WTC11 (cell line): ENCODE data around the gene GTF2F1. TPM values are rescaled to one million over a fixed set of nuclear protein-coding genes. Genes with fewer than 3 reads are reported as not detected.

ENCODE experiments used
- ATAC-seq: fragments of 200-7000 bp; cut with Tn5 transposase; 2 replicates; pipeline ENCODE4 v1.10.0; 2021; ENCODE audit warnings: mild to moderate bottlenecking, moderate library complexity
- CTCF ChIA-PET: fragments of 300-600 bp; sonication (Branson Sonifier 250); formaldehyde crosslinking; loops from one replicate; lab custom pipeline; 2021; ENCODE audit warnings: antibody characterized with exemption; lab: Charles Lee
- POLR2A ChIA-PET: fragments of 350-600 bp; sonication (Branson Sonifier 250); formaldehyde crosslinking; loops from one replicate; lab custom pipeline; 2021; ENCODE audit warnings: antibody characterized with exemption; lab: Charles Lee
- DNase-seq: peaks from one replicate; pipeline ENCODE4 v3.0.0; 2021; ENCODE audit warnings: low spot score
- H3K27ac Mint-ChIP-seq: 2 replicates; pipeline ENCODE4 v1.8.0; 2021; ENCODE audit warnings: mixed read lengths
- H3K27me3 Mint-ChIP-seq: 2 replicates; pipeline ENCODE4 v1.8.0; 2021; ENCODE audit warnings: low read depth, mild to moderate bottlenecking, moderate library complexity, mixed read lengths
- H3K36me3 Mint-ChIP-seq: 2 replicates; pipeline ENCODE4 v1.8.0; 2021; ENCODE audit warnings: mixed read lengths
- H3K4me1 Mint-ChIP-seq: 2 replicates; pipeline ENCODE4 v1.8.0; 2022; ENCODE audit warnings: mixed read lengths
- H3K4me3 Mint-ChIP-seq: 2 replicates; pipeline ENCODE4 v1.8.0; 2021; ENCODE audit warnings: mild to moderate bottlenecking, moderate library complexity, mixed read lengths
- H3K9me3 Mint-ChIP-seq: 2 replicates; pipeline ENCODE4 v1.8.0; 2021; ENCODE audit warnings: mixed read lengths
- ATF1 ChIP-seq: sonication (generic); formaldehyde crosslinking; IDR thresholded peaks from 2 replicates; pipeline ENCODE4 v1.8.1; 2023; ENCODE audit warnings: mild to moderate bottlenecking, moderate library complexity, missing genetic modification reagents
- ATF6 ChIP-seq: sonication (generic); formaldehyde crosslinking; IDR thresholded peaks from 2 replicates; pipeline ENCODE4 v1.8.1; 2023; ENCODE audit warnings: mild to moderate bottlenecking, missing genetic modification reagents
- CBFB ChIP-seq: sonication (generic); formaldehyde crosslinking; IDR thresholded peaks from 2 replicates; pipeline ENCODE4 v1.8.1; 2022; ENCODE audit warnings: mild to moderate bottlenecking, low read depth, missing genetic modification reagents
- CREM ChIP-seq: sonication (generic); formaldehyde crosslinking; IDR thresholded peaks from 2 replicates; pipeline ENCODE4 v1.8.1; 2022; ENCODE audit warnings: mild to moderate bottlenecking, missing genetic modification reagents, moderate library complexity
- ELF4 ChIP-seq: sonication (generic); formaldehyde crosslinking; IDR thresholded peaks from 2 replicates; pipeline ENCODE4 v1.8.1; 2022; ENCODE audit warnings: low read depth, mild to moderate bottlenecking, moderate library complexity, missing genetic modification reagents
- ESRRA ChIP-seq: sonication (generic); formaldehyde crosslinking; IDR thresholded peaks from 2 replicates; pipeline ENCODE4 v1.8.1; 2022; ENCODE audit warnings: mild to moderate bottlenecking, missing genetic modification reagents, borderline replicate concordance
- FOXK1 ChIP-seq: sonication (generic); formaldehyde crosslinking; IDR thresholded peaks from 2 replicates; pipeline ENCODE4 v1.8.0; 2022; ENCODE audit warnings: mild to moderate bottlenecking, moderate library complexity, missing genetic modification reagents
- FOXP1 ChIP-seq: sonication (generic); formaldehyde crosslinking; IDR thresholded peaks from 2 replicates; pipeline ENCODE4 v1.8.0; 2022; ENCODE audit warnings: missing genetic modification reagents, mild to moderate bottlenecking, moderate library complexity, borderline replicate concordance
- MYBL2 ChIP-seq: sonication (generic); formaldehyde crosslinking; IDR thresholded peaks from 2 replicates; pipeline ENCODE4 v1.8.1; 2023; ENCODE audit warnings: mild to moderate bottlenecking, moderate library complexity, missing genetic modification reagents
- NR3C1 ChIP-seq: sonication (generic); formaldehyde crosslinking; conservative IDR thresholded peaks from 2 replicates; pipeline ENCODE4 v1.8.1; 2023; ENCODE audit warnings: low read depth, mild to moderate bottlenecking, missing genetic modification reagents
- RELA ChIP-seq: sonication (generic); formaldehyde crosslinking; IDR thresholded peaks from 2 replicates; pipeline ENCODE4 v1.8.1; 2022; ENCODE audit warnings: missing genetic modification reagents, mild to moderate bottlenecking, borderline replicate concordance
- SMAD4 ChIP-seq: sonication (generic); formaldehyde crosslinking; IDR thresholded peaks from 2 replicates; pipeline ENCODE4 v1.8.0; 2022; ENCODE audit warnings: mild to moderate bottlenecking, missing genetic modification reagents
- ZBTB21 ChIP-seq: sonication (generic); formaldehyde crosslinking; IDR thresholded peaks from 2 replicates; pipeline ENCODE4 v1.8.1; 2023; ENCODE audit warnings: mild to moderate bottlenecking, missing genetic modification reagents, borderline replicate concordance
- ZMAT4 ChIP-seq: fragments of 250-450 bp; sonication (Bioruptor Pico); IDR thresholded peaks from 2 replicates; pipeline ENCODE4 v1.9.0; 2021; ENCODE audit warnings: mild to moderate bottlenecking
- ZNF263 ChIP-seq: sonication (generic); formaldehyde crosslinking; IDR thresholded peaks from 2 replicates; pipeline ENCODE4 v1.8.1; 2022; ENCODE audit warnings: low read depth, mild to moderate bottlenecking, moderate library complexity, missing genetic modification reagents
- ZNF396 ChIP-seq: fragments of 250-450 bp; sonication (Bioruptor Pico); IDR thresholded peaks from 2 replicates; pipeline ENCODE4 v1.8.0; 2021; ENCODE audit warnings: mild to moderate bottlenecking, moderate library complexity, borderline replicate concordance
- ZNF423 ChIP-seq: fragments of 250-450 bp; sonication (Bioruptor Pico); IDR thresholded peaks from 2 replicates; pipeline ENCODE4 v2.1.2; 2022; ENCODE audit warnings: mild to moderate bottlenecking, moderate library complexity
- total RNA-seq: library from RNA; stranded (reverse); gene quantifications from 3 replicates; pipeline ENCODE4 v1.2.3, GENCODE V29; 2021
- TF ChIP-seq, protein P1 (sequence below): sonication (generic); formaldehyde crosslinking; IDR thresholded peaks from 2 replicates; pipeline ENCODE4 v1.8.0; 2022; ENCODE audit warnings: mild to moderate bottlenecking, missing genetic modification reagents
- TF ChIP-seq, protein P2 (sequence below): sonication (generic); formaldehyde crosslinking; IDR thresholded peaks from 2 replicates; pipeline ENCODE4 v1.8.1; 2023; ENCODE audit warnings: mild to moderate bottlenecking, missing genetic modification reagents, borderline replicate concordance

Gene GTF2F1
- total RNA-seq, 1 experiment from 2014 or later = 62.4 TPM

DNA sequence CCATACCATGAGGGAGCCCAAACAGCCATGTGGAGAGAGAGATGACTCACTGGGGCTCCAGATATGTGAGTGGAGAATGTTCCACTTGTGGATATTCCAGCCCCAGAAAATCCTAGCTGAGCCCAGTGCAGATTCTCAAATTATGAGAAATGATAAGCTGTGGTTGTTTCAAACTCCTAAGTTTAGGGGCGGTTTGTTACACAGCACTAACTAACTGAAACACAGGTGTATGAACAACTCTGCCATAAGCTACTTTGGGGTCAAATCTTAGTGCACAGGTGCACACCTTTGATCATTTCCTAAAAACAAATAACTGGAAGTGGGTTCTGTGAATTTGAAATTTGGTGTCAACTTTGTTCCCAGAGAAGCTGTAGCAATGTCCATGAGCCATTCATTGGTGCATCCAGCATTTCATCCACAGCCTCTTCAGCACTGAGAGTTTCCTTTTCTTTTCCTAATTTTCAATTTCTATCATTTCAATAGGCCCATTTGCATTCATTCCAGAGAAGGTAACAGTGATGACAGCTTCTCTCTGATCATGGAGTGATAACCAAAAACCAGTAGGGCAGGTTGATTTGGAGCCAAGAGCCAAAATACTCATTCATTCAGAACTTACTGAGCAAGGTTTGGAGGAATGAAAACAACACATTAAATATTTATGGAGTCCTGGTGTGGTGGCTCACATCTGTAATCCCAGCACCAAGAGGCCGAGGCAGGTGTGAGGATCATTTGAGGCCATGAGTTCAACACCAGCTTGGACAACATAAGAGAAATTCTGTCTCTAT is 40.4 kb downstream of the GTF2F1 start:
- POLR2A ChIA-PET = no interaction called here
- H3K4me3 Mint-ChIP-seq = no peak overlapping the region
- no peaks in the 10 kb centered on the region for H3K4me1 Mint-ChIP-seq
- H3K9me3 Mint-ChIP-seq = peaks cover 9% of the 10 kb centered on the region
- no peaks in the 10 kb centered on the region; the same call in 1 of the 2 replicates for H3K36me3 Mint-ChIP-seq
- TF ChIP-seq ATF6 (CRISPR knock-in tag) (no peak), ATF1 (CRISPR knock-in tag) (no peak), NR3C1 (CRISPR knock-in tag) (no peak), ZNF396 (no peak), ZBTB21 (CRISPR knock-in tag) (no peak), ESRRA (CRISPR knock-in tag) (no peak), MYBL2 (CRISPR knock-in tag) (no peak), FOXP1 (no peak), ZMAT4 (no peak), ELF4 (CRISPR knock-in tag) (no peak), ZNF263 (CRISPR knock-in tag) (no peak), RELA (CRISPR knock-in tag) (no peak), ZNF423 (CRISPR knock-in tag) (no peak), CBFB (CRISPR knock-in tag) (no peak), CREM (CRISPR knock-in tag) (no peak), FOXK1 (CRISPR knock-in tag) (no peak), SMAD4 (CRISPR knock-in tag) (no peak)
- TF ChIP-seq, protein P1, sequence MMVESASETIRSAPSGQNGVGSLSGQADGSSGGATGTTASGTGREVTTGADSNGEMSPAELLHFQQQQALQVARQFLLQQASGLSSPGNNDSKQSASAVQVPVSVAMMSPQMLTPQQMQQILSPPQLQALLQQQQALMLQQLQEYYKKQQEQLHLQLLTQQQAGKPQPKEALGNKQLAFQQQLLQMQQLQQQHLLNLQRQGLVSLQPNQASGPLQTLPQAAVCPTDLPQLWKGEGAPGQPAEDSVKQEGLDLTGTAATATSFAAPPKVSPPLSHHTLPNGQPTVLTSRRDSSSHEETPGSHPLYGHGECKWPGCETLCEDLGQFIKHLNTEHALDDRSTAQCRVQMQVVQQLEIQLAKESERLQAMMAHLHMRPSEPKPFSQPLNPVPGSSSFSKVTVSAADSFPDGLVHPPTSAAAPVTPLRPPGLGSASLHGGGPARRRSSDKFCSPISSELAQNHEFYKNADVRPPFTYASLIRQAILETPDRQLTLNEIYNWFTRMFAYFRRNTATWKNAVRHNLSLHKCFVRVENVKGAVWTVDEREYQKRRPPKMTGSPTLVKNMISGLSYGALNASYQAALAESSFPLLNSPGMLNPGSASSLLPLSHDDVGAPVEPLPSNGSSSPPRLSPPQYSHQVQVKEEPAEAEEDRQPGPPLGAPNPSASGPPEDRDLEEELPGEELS (CRISPR knock-in tag) = no peak
- TF ChIP-seq, protein P2, sequence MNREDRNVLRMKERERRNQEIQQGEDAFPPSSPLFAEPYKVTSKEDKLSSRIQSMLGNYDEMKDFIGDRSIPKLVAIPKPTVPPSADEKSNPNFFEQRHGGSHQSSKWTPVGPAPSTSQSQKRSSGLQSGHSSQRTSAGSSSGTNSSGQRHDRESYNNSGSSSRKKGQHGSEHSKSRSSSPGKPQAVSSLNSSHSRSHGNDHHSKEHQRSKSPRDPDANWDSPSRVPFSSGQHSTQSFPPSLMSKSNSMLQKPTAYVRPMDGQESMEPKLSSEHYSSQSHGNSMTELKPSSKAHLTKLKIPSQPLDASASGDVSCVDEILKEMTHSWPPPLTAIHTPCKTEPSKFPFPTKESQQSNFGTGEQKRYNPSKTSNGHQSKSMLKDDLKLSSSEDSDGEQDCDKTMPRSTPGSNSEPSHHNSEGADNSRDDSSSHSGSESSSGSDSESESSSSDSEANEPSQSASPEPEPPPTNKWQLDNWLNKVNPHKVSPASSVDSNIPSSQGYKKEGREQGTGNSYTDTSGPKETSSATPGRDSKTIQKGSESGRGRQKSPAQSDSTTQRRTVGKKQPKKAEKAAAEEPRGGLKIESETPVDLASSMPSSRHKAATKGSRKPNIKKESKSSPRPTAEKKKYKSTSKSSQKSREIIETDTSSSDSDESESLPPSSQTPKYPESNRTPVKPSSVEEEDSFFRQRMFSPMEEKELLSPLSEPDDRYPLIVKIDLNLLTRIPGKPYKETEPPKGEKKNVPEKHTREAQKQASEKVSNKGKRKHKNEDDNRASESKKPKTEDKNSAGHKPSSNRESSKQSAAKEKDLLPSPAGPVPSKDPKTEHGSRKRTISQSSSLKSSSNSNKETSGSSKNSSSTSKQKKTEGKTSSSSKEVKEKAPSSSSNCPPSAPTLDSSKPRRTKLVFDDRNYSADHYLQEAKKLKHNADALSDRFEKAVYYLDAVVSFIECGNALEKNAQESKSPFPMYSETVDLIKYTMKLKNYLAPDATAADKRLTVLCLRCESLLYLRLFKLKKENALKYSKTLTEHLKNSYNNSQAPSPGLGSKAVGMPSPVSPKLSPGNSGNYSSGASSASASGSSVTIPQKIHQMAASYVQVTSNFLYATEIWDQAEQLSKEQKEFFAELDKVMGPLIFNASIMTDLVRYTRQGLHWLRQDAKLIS = no peak
- peaks cover 12% of the 10 kb centered on the region for H3K27me3 Mint-ChIP-seq
- CTCF ChIA-PET = interaction anchor here (0.8 to 1.0 kb wide), 3 partner anchors 12 to 281 kb away, joined by 3 to 5 read pairs (median 3); no protein-coding TSS in a partner anchor
- DNase-seq = no peak
- H3K27ac Mint-ChIP-seq = no peak overlapping the region
- ATAC-seq = no peak
